ENCODE measurements around the gene NTS. TPM values are rescaled to one million over a fixed set of nuclear protein-coding genes. Genes with fewer than 3 reads are reported as not detected.

NTS gene
- total and polyA plus RNA-seq, 2 of the 4 experiments (the other 2 are of a cell fraction), result not detected

DNA sequence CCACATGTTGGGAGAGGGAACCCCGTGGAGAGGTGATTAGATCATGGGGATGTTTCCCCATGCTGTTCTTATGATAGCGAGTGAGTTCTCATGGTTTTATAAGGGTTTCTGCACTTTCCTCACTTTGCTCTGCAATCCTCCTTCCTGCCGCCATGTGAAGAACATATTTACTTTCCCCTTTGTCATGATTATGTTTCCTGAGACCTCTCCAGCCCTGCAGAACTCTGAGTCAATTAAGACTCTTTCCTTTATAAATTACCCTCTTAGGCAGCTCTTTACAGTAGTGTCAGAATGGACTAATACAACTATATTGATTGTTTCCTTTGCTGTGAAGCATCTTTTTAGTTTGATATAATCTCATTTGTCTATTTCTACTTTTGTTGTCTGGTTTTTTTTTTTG lies 24.8 kb upstream of the NTS start:
- H3K56ac ChIP-seq (ENCODE audit: extremely low read depth, insufficient read depth, low read length), result no peak overlapping the region
- H3K9me3 ChIP-seq (ENCODE audit: control insufficient read depth, insufficient read depth, low read length), result no peaks in the 10 kb centered on the region
- no peak overlapping the region for H3K4me2 ChIP-seq (ENCODE audit: low read depth, low read length)
- no peak overlapping the region for H3K4me3 ChIP-seq (ENCODE audit: insufficient read depth, low read depth, low read length)
- ATAC-seq (ENCODE audit: low read depth) (no peak), DNase-seq (no peak)
- TF ChIP-seq SMC3 (IDR thresholded peaks at IDR 0.05; ENCODE audit: low read depth, low read length), result no peak
- no peak for TF ChIP-seq POLR2A (IDR thresholded peaks at IDR 0.05; ENCODE audit: low read depth, low read length)
- no peak for TF ChIP-seq CHD1 (IDR thresholded peaks at IDR 0.05; ENCODE audit: low read depth, low read length)
- TF ChIP-seq MXI1 (IDR thresholded peaks at IDR 0.05; ENCODE audit: borderline replicate concordance, low read depth, low read length), result no peak
- no peak for TF ChIP-seq BHLHE40 (IDR thresholded peaks at IDR 0.05; ENCODE audit: low read depth, low read length)
- TF ChIP-seq, protein P1, sequence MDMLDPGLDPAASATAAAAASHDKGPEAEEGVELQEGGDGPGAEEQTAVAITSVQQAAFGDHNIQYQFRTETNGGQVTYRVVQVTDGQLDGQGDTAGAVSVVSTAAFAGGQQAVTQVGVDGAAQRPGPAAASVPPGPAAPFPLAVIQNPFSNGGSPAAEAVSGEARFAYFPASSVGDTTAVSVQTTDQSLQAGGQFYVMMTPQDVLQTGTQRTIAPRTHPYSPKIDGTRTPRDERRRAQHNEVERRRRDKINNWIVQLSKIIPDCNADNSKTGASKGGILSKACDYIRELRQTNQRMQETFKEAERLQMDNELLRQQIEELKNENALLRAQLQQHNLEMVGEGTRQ (IDR thresholded peaks at IDR 0.05; ENCODE audit: low read depth, low read length), result no peak
- no peak for TF ChIP-seq FOS (IDR thresholded peaks at IDR 0.05; ENCODE audit: low read depth, low read length)
- no peak for TF ChIP-seq RAD21 (IDR thresholded peaks at IDR 0.05; ENCODE audit: low read length)
- no peak for TF ChIP-seq MAZ (IDR thresholded peaks at IDR 0.05; ENCODE audit: borderline replicate concordance, low read depth, low read length)
- TF ChIP-seq MAFK (IDR thresholded peaks at IDR 0.05; ENCODE audit: low read depth, low read length), result no peak
- TF ChIP-seq, protein P2, sequence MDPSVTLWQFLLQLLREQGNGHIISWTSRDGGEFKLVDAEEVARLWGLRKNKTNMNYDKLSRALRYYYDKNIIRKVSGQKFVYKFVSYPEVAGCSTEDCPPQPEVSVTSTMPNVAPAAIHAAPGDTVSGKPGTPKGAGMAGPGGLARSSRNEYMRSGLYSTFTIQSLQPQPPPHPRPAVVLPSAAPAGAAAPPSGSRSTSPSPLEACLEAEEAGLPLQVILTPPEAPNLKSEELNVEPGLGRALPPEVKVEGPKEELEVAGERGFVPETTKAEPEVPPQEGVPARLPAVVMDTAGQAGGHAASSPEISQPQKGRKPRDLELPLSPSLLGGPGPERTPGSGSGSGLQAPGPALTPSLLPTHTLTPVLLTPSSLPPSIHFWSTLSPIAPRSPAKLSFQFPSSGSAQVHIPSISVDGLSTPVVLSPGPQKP (IDR thresholded peaks at IDR 0.05; ENCODE audit: borderline replicate concordance, low read depth, low read length), result no peak
- TF ChIP-seq RFX5 (IDR thresholded peaks at IDR 0.05; ENCODE audit: low read depth, low read length), result no peak
- TF ChIP-seq CEBPB (IDR thresholded peaks at IDR 0.05; ENCODE audit: low read depth, low read length), result no peak
- TF ChIP-seq, protein P3, sequence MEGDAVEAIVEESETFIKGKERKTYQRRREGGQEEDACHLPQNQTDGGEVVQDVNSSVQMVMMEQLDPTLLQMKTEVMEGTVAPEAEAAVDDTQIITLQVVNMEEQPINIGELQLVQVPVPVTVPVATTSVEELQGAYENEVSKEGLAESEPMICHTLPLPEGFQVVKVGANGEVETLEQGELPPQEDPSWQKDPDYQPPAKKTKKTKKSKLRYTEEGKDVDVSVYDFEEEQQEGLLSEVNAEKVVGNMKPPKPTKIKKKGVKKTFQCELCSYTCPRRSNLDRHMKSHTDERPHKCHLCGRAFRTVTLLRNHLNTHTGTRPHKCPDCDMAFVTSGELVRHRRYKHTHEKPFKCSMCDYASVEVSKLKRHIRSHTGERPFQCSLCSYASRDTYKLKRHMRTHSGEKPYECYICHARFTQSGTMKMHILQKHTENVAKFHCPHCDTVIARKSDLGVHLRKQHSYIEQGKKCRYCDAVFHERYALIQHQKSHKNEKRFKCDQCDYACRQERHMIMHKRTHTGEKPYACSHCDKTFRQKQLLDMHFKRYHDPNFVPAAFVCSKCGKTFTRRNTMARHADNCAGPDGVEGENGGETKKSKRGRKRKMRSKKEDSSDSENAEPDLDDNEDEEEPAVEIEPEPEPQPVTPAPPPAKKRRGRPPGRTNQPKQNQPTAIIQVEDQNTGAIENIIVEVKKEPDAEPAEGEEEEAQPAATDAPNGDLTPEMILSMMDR (conservative IDR thresholded peaks at IDR 0.05; ENCODE audit: low read depth, low read length), result no peak
- TF ChIP-seq RCOR1 (IDR thresholded peaks at IDR 0.05; ENCODE audit: insufficient replicate concordance, low read length), result no peak
- TF ChIP-seq NFE2L2 (IDR thresholded peaks at IDR 0.05; ENCODE audit: low read depth, low read length), result no peak
- no peaks in the 10 kb centered on the region for H3K27me3 ChIP-seq (ENCODE audit: control insufficient read depth, insufficient read depth, low read length)
- H3K18ac ChIP-seq (ENCODE audit: low read depth, low read length), result no peak overlapping the region
- no peak overlapping the region for H3K9ac ChIP-seq (ENCODE audit: low read depth, low read length)
- H2BK20ac ChIP-seq (ENCODE audit: low read depth, low read length), result no peak overlapping the region
- H2AFZ ChIP-seq (replicated peaks; ENCODE audit: low read length, poor library complexity), result no peak overlapping the region
- no peak overlapping the region for H4K91ac ChIP-seq (ENCODE audit: insufficient read depth, low read depth, low read length)
- no peak overlapping the region for H3K23ac ChIP-seq (ENCODE audit: low read depth, low read length)
- ChIA-PET CTCF (interaction anchor here (0.6 kb wide), 1 partner anchor 360 kb away, joined by 3 read pairs; no protein-coding TSS in a partner anchor), POLR2A (ENCODE audit: unreplicated experiment) (interaction anchor here (0.7 kb wide), 1 partner anchor 33 kb away, joined by 6 read pairs; no protein-coding TSS in a partner anchor)
- dilution Hi-C loops (cut with HindIII; ENCODE audit: low sequenced_read_pairs, unreplicated experiment), result no loop called here
- H2AK9ac ChIP-seq (replicated peaks; ENCODE audit: low read depth, low read length, poor library complexity), result no peak overlapping the region
- no peak overlapping the region for H3K14ac ChIP-seq (replicated peaks; ENCODE audit: low read depth, low read length)
- intact Hi-C loops (cut with micrococcal nuclease), result no loop called here
- WGBS, 2 experiments (ENCODE audit: extremely low coverage in 2 of 2, insufficient read length in 1 of 2), result no CpG with 5 or more reads among the region's 3 CpGs
- H2AK5ac ChIP-seq (ENCODE audit: low read depth, low read length), result no peak overlapping the region
- H3K4ac ChIP-seq (ENCODE audit: low read depth, low read length), result no peak overlapping the region
- no peak overlapping the region for H2BK5ac ChIP-seq (ENCODE audit: low read depth, low read length, poor library complexity, severe bottlenecking)
- no peak overlapping the region for H3K27ac ChIP-seq (ENCODE audit: insufficient read depth, low read length)
- no peak overlapping the region for H2BK120ac ChIP-seq (ENCODE audit: low read depth, low read length)
- no peaks in the 10 kb centered on the region for H4K20me1 ChIP-seq (ENCODE audit: insufficient read depth, low read length)
- no peaks in the 10 kb centered on the region for H3K79me1 ChIP-seq (ENCODE audit: low read depth in 1 of 2, low read length in 2 of 2)
- no peak overlapping the region for H4K8ac ChIP-seq (ENCODE audit: low read depth in 2 of 2, low read length in 2 of 2)
- H3K9me1 ChIP-seq (ENCODE audit: insufficient read depth, low read length), result no peaks in the 10 kb centered on the region
- no peak overlapping the region for H4K5ac ChIP-seq (ENCODE audit: low read depth, low read length)
- H3K4me1 ChIP-seq (ENCODE audit: control insufficient read depth, insufficient read depth, low read length), result no peaks in the 10 kb centered on the region
- H2BK15ac ChIP-seq (ENCODE audit: low read depth, low read length), result no peak overlapping the region
- no peaks in the 10 kb centered on the region for H3K36me3 ChIP-seq (ENCODE audit: control insufficient read depth, insufficient read depth, low read length)
- no TSS peak for BruUV-seq (replicated peaks)
- in situ Hi-C loops (cut with MboI; ENCODE audit: low sequenced_read_pairs), result no loop called here

Data from IMR-90 (cell line).